ENCODE results near the gene CNDP1.

GRCh38 chr18:74630804-74631203 is 96.5 kb downstream of the CNDP1 start:
- TF ChIP-seq CTCF (IDR thresholded peaks at IDR 0.05) (no peak), POLR2A (IDR thresholded peaks at IDR 0.05) (no peak)

All from lower leg skin (tissue), 3 donors.